Uterus (tissue), 2 donors: ENCODE results near the gene TGFBR1.

ENCODE experiments used
- POLR2A ChIP-seq, 2 donors: fragments of 450-650 bp; IDR thresholded peaks; one replicate each; pipeline ENCODE4 v1.6.1; 2016; ENCODE audit warnings: antibody characterized with exemption in 2 of 2, mild to moderate bottlenecking in 1 of 2, moderate library complexity in 1 of 2
- TF ChIP-seq, protein P1 (sequence below), 4 experiments: fragments of 200-600 bp in 2 of 4; fragments of 450-650 bp in 2 of 4; sonication (generic) in 2 of 4; IDR thresholded peaks; one replicate each; pipeline ENCODE4 v1.5.1; 2016 to 2019; ENCODE audit warnings: antibody characterized with exemption in 4 of 4, mild to moderate bottlenecking in 2 of 4, moderate library complexity in 1 of 4

DNA sequence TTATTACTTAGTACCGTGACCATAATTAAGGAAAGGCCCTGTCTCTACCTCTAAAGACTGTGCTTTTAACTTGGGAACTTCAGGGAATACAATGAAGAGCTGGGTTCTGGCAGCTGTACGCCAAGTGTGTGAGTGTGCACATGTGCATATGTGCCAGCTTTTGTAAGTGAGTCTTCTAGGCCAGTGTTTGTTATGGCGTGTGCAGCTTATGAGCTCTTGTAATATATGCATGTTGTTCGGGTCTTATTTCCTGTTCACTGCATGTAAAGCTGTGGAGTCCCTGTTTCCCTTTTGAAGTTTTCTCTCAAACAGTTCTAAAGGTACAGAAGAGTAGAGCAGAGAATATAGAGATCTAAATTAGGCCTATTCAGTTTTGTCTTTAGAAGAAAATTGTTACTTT, 30.5 kb downstream of the TGFBR1 start:
- TF ChIP-seq, protein P1, sequence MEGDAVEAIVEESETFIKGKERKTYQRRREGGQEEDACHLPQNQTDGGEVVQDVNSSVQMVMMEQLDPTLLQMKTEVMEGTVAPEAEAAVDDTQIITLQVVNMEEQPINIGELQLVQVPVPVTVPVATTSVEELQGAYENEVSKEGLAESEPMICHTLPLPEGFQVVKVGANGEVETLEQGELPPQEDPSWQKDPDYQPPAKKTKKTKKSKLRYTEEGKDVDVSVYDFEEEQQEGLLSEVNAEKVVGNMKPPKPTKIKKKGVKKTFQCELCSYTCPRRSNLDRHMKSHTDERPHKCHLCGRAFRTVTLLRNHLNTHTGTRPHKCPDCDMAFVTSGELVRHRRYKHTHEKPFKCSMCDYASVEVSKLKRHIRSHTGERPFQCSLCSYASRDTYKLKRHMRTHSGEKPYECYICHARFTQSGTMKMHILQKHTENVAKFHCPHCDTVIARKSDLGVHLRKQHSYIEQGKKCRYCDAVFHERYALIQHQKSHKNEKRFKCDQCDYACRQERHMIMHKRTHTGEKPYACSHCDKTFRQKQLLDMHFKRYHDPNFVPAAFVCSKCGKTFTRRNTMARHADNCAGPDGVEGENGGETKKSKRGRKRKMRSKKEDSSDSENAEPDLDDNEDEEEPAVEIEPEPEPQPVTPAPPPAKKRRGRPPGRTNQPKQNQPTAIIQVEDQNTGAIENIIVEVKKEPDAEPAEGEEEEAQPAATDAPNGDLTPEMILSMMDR (IDR thresholded peaks at IDR 0.05): no peak
- no peak for TF ChIP-seq POLR2A (IDR thresholded peaks at IDR 0.05)
